Measurements from ENCODE around the gene STAT5B. TPM values are rescaled to one million over a fixed set of nuclear protein-coding genes. Genes with fewer than 3 reads are reported as not detected.
"Not testable (repeated sequence)": the region's sequence is repeated elsewhere in the genome, so short reads cannot be mapped to it uniquely, and the experiment has no call there.

Gene STAT5B
- total RNA-seq, 2 experiments from 2014 or later = 131 to 134 TPM

GRCh38 chr17:42268236-42268635, 8.0 kb downstream of the STAT5B start:
- H3K4me3 Mint-ChIP-seq = no peak overlapping the region
- peaks cover 10% of the 10 kb centered on the region for H3K36me3 Mint-ChIP-seq
- H3K27ac Mint-ChIP-seq = no peak overlapping the region
- no peaks in the 10 kb centered on the region for H3K9me3 Mint-ChIP-seq
- peaks cover 46% of the 10 kb centered on the region for H3K4me1 Mint-ChIP-seq
- POLR2A ChIA-PET = interaction anchor here (2.1 to 5.1 kb wide), 2 partner anchors 19 kb away, joined by 10 to 28 read pairs; no protein-coding TSS in a partner anchor
- ATAC-seq (ENCODE audit: low read depth) (no peak), DNase-seq (no peak)
- no peaks in the 10 kb centered on the region for H3K27me3 Mint-ChIP-seq

- Mint-ChIP-seq H3K36me3 (peaks cover 10% of the 10 kb centered on the region), H3K27ac (peak overlapping the region; percentile 63), H3K9me3 (no peaks in the 10 kb centered on the region), H3K27me3 (no peaks in the 10 kb centered on the region), H3K4me1 (peaks cover 36% of the 10 kb centered on the region), H3K4me3 (no peak overlapping the region)
- DNase-seq (no peak), ATAC-seq (ENCODE audit: low read depth) (peak; percentile 66)
- POLR2A ChIA-PET = interaction anchor here (0.5 to 2.1 kb wide), 3 partner anchors 8 to 99 kb away, joined by 3 to 10 read pairs (median 3); no protein-coding TSS in a partner anchor
Measured at GRCh38 chr17:42266918-42267766, 9.0 kb downstream of the STAT5B start.

GRCh38 chr17:42266462-42266861, 9.7 kb downstream of the STAT5B start:
- ATAC-seq (ENCODE audit: low read depth) = no peak
- H3K4me1 Mint-ChIP-seq = peaks cover 30% of the 10 kb centered on the region
- DNase-seq = no peak
- H3K27ac Mint-ChIP-seq = peak overlapping the region; percentile 63
- H3K9me3 Mint-ChIP-seq = no peaks in the 10 kb centered on the region
- POLR2A ChIA-PET = interaction anchor here (1.2 to 2.1 kb wide), 2 partner anchors 9 to 17 kb away, joined by 3 to 10 read pairs; no protein-coding TSS in a partner anchor
- H3K4me3 Mint-ChIP-seq = no peak overlapping the region
- H3K27me3 Mint-ChIP-seq = no peaks in the 10 kb centered on the region
- H3K36me3 Mint-ChIP-seq = peaks cover 10% of the 10 kb centered on the region

- H3K4me1 Mint-ChIP-seq = peaks cover 18% of the 10 kb centered on the region
- ATAC-seq (ENCODE audit: low read depth); H3K36me3 Mint-ChIP-seq; H3K27me3 Mint-ChIP-seq; H3K9me3 Mint-ChIP-seq; H3K4me3 Mint-ChIP-seq; DNase-seq; H3K27ac Mint-ChIP-seq; POLR2A ChIA-PET: not testable (repeated sequence)
Measured at GRCh38 chr17:42264366-42264765, 11.8 kb downstream of the STAT5B start.

GRCh38 chr17:42260318-42260717, 15.9 kb downstream of the STAT5B start:
- Mint-ChIP-seq H3K27me3 (no peaks in the 10 kb centered on the region), H3K4me1 (no peaks in the 10 kb centered on the region), H3K36me3 (peaks cover 4% of the 10 kb centered on the region), H3K4me3 (no peak overlapping the region), H3K9me3 (no peaks in the 10 kb centered on the region), H3K27ac (no peak overlapping the region)
- POLR2A ChIA-PET = interaction anchor here (0.7 kb wide), 1 partner anchor 13 kb away, joined by 3 read pairs; no protein-coding TSS in a partner anchor
- DNase-seq = no peak
- no peak for ATAC-seq (ENCODE audit: low read depth)

GRCh38 chr17:42255445-42255844, 20.7 kb downstream of the STAT5B start:
- POLR2A ChIA-PET = no interaction called here
- Mint-ChIP-seq H3K4me1 (peaks cover 16% of the 10 kb centered on the region), H3K9me3 (no peaks in the 10 kb centered on the region), H3K36me3 (peaks cover 4% of the 10 kb centered on the region), H3K27me3 (no peaks in the 10 kb centered on the region), H3K27ac (no peak overlapping the region), H3K4me3 (no peak overlapping the region)
- DNase-seq (no peak), ATAC-seq (ENCODE audit: low read depth) (no peak)

GRCh38 chr17:42253578-42253977, 22.6 kb downstream of the STAT5B start:
- POLR2A ChIA-PET = no interaction called here
- Mint-ChIP-seq H3K27me3 (no peaks in the 10 kb centered on the region), H3K27ac (no peak overlapping the region), H3K4me3 (no peak overlapping the region), H3K9me3 (no peaks in the 10 kb centered on the region), H3K36me3 (peaks cover 6% of the 10 kb centered on the region), H3K4me1 (peaks cover 32% of the 10 kb centered on the region)
- no peak for ATAC-seq (ENCODE audit: low read depth)
- no peak for DNase-seq

- Mint-ChIP-seq H3K27me3 (no peaks in the 10 kb centered on the region), H3K4me1 (peaks cover 36% of the 10 kb centered on the region)
Measured at GRCh38 chr17:42252597-42253550, 23.3 kb downstream of the STAT5B start.

GRCh38 chr17:42251115-42251514, 25.1 kb downstream of the STAT5B start:
- no peaks in the 10 kb centered on the region for H3K27me3 Mint-ChIP-seq

More at GRCh38 chr17:42252597-42253550, 23.3 kb downstream of the STAT5B start:
- Mint-ChIP-seq H3K9me3 (no peaks in the 10 kb centered on the region), H3K27ac (no peak overlapping the region), H3K4me3 (no peak overlapping the region), H3K36me3 (peaks cover 6% of the 10 kb centered on the region)
- ATAC-seq (ENCODE audit: low read depth) (no peak), DNase-seq (no peak)
- POLR2A ChIA-PET = no interaction called here

GRCh38 chr17:42249681-42250446, 26.3 kb downstream of the STAT5B start:
- ATAC-seq (ENCODE audit: low read depth) (peak; percentile 38), DNase-seq (no peak)
- H3K36me3 Mint-ChIP-seq = peaks cover 11% of the 10 kb centered on the region
- H3K4me3 Mint-ChIP-seq = peak overlapping the region; percentile 94
- no peaks in the 10 kb centered on the region for H3K27me3 Mint-ChIP-seq
- H3K9me3 Mint-ChIP-seq = no peaks in the 10 kb centered on the region
- peak overlapping the region; percentile 86 for H3K27ac Mint-ChIP-seq
- POLR2A ChIA-PET = interaction anchor here (0.6 to 4.4 kb wide), 11 partner anchors 9 to 164 kb away, joined by 3 to 62 read pairs (median 5); partner anchors contain the start of genes GHDC, STAT5A and STAT5B
- peaks cover 50% of the 10 kb centered on the region for H3K4me1 Mint-ChIP-seq

More at GRCh38 chr17:42251115-42251514, 25.1 kb downstream of the STAT5B start:
- Mint-ChIP-seq H3K36me3 (peaks cover 11% of the 10 kb centered on the region), H3K27ac (no peak overlapping the region), H3K9me3 (no peaks in the 10 kb centered on the region), H3K4me3 (no peak overlapping the region), H3K4me1 (peaks cover 48% of the 10 kb centered on the region)
- POLR2A ChIA-PET = interaction anchor here (0.7 to 1.2 kb wide), 2 partner anchors 31 to 62 kb away, joined by 3 read pairs; no protein-coding TSS in a partner anchor
- no peak for DNase-seq
- no peak for ATAC-seq (ENCODE audit: low read depth)

GRCh38 chr17:42248351-42249179, 27.6 kb downstream of the STAT5B start:
- POLR2A ChIA-PET = interaction anchor here (0.5 to 4.4 kb wide), 23 partner anchors 10 to 898 kb away, joined by 3 to 62 read pairs (median 4); partner anchors contain the start of genes CNP, NAGLU, NKIRAS2 and ODAD4
- peaks cover 52% of the 10 kb centered on the region for H3K4me1 Mint-ChIP-seq
- peak overlapping the region; percentile 94 for H3K4me3 Mint-ChIP-seq
- H3K9me3 Mint-ChIP-seq = no peaks in the 10 kb centered on the region
- H3K27ac Mint-ChIP-seq = peak overlapping the region; percentile 98
- H3K36me3 Mint-ChIP-seq = peaks cover 9% of the 10 kb centered on the region
- DNase-seq (peak; percentile 59), ATAC-seq (ENCODE audit: low read depth) (peak; percentile 96)
- H3K27me3 Mint-ChIP-seq = no peaks in the 10 kb centered on the region

Data from activated naive CD8-positive, alpha-beta T cell treated with anti-CD3 and anti-CD28 coated beads, Interleukin-2, amount 10 ng/mL, durations not matched to agents 7 days and 5 days (primary cell).